IPS-NIHi7 (cell line): ENCODE data around the gene SF1.
A peak's percentile ranks its signal among the peaks of the same experiment; 100 is the strongest.

ENCODE experiments used
- DNase-seq: peaks from one replicate; pipeline ENCODE4 v3.0.0; 2012; ENCODE audit warnings: mixed read lengths; ENCODE audit errors: extremely low spot score

The SF1 gene

DNA sequence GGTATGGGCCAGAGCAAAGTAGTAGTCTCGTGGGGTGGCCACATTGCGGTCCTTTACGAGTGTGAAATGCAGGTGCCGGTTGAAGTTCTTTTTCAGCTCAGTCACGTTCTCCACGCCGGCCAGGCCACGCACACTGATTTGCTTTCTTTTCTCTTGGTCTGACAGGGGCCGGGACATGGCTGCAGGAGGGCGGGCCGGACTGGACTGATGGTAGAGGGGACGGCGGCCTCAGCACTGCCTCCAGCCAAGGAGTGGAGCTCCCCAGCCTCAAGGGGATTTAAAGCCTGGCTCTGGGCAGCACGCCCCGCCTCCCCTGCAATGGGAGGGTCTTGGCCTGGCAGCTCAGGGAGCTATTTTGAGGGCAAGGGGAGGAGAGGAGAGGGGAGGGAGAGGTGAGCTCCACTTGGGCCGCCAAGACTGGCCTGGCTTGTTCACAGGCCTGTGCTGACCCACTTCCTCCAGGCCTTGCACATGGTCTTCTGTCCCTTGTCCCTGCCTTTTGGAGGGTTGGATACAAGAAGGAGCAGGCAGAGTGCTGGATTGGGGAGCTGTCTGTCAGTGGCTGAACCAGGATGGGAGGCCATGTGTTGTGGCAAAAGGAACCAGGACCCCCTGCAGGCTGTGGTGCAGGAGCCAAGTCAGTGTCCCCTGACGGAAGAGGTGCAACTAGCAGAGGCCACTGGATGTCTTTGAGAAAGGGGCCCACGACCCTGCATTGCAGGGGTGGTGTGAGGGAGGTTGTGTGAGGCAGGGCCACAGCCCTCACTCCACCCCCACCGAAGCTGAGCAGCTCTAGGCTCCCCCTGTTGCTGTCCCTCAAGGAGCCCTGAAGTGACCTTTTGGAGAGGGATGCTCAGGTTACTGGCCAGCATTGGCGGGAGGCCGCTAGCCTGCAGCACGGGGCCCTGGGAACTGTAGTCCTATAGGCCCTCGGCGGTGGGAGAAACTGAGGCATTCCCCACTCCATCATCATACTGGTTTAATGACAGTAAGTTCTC lies 18.3 kb downstream of the SF1 start, which contains the start of gene PYGM:
TSS of gene PYGM (minus strand) at position 253 of the 998 bp plus-strand sequence. CDS start at position 177, 76 bp downstream.
- peak; percentile 84 for DNase-seq

GRCh38 chr11:64759131-64759721 lies 19.1 kb downstream of the SF1 start:
- no peak for DNase-seq

- DNase-seq, result no peak
Observed at GRCh38 chr11:64758330-64759079, 19.8 kb downstream of the SF1 start.

DNA sequence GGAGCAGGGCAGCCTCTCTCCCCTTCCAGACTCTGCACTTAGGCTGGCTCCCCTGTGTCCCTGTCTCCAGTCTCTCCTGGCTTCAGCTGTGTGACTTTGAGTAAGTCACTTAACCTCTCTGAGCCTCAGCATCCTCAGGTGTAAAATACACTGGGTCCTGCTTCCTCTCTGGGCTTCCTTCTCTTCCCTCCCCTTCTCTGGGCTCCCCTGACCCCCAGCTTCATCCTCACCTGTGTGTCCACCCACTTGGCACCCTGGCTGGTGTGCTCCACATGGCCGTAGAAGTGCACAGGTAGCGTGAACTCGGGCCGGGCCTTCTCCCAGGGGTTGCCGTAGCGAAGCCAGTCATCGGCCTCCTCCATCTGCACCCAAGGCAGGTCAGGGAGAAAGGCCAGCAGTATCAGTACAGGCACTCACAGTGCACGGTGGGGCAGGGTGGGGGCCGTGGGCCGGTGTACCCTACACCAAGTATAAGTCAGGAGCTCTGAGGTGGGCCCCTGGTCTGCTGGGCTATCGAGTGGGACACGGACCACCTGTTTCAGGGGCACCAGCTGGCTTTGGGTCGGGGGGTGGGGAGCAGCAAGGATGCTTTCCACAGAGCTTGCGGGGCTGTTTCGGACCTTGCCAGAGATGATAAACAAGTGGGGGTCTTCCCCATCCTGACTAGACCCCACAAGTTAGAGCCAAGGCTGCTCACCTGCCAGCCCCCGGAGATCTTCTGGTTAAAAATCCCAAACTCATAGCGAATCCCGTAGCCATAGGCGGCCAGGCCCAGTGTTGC lies 20.6 kb downstream of the SF1 start:
- DNase-seq, result no peak

- no peak for DNase-seq
Observed at GRCh38 chr11:64755681-64756361, 22.5 kb downstream of the SF1 start.

DNA sequence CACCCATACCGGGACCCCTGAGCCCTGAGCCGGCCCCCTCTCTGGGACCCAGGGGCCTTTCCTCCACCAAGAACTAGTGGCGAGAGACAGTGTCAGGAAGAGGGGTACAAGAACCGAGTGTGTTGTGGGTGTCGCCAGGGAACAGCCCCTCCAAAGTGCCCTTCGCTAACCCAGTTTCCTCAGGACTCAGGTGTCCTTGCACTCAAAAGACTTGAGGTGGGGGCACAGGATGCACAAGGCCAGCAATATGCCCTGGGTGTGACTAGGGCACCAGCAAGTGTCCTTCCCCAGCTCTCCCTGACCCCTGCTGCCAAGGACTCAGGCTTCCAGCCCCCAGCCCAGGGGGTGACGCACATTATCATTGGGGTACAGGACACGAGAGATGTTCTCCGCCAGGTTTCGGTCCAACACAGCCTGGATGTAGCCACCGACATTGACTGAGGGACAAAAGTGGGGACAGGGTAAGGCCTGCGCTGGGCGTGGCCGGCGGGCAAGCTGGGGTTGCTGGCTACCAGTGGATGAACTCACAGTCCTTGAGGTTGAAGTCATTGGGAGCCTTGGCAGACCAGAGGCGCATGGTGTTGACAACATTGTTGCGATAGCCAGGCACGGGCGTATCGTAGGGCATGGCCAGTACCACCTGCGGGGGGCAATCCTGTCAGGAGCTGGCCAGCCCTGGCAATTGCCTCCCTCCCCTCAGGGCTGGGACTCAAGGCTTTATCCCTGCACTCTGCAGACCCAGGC lies 23.3 kb downstream of the SF1 start:
- DNase-seq, result no peak

- DNase-seq, result peak; percentile 21
Observed at GRCh38 chr11:64754124-64754918, 24.0 kb downstream of the SF1 start.

- no peak for DNase-seq
Observed at GRCh38 chr11:64753380-64754123, 24.8 kb downstream of the SF1 start.

- DNase-seq, result no peak
Observed at GRCh38 chr11:64753019-64753379, 25.3 kb downstream of the SF1 start.

DNA sequence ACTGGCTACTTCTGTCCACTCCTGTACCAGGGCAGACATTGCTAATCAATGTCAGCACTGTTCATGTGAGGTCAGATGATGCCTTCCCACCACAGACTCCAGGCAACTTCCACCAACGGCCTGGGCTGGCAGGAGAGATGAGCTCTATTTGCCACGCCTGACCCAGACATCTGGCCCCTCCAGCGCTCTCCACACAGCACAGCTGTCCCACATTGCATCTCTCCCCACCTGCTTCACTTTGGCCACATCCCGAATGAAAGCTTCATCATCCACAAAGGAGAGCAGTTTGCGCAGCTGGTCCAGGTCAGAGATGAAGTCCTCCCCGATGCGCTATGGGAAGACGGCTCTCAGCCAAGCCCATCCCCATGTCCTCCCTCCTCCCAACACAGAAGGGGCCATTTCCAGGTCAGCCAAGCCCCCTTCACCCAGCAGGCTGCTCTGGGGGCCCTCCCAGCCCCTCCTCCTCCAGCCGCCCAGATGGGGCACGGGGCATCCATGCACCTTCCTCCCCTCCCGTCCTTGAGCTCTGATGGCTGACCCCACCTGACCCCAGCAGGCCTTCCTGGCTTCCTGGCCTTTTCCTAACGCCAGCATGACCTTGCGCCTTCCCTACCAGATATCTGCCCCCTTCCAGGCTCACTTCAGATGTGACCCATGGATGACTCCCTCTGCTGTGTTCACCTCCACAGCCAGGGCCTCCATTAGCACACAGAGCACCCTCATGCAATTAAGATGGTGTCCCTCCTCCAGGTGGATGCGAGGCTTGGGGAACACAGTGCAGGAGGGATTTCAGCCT lies 26.0 kb downstream of the SF1 start:
- no peak for DNase-seq

GRCh38 chr11:64751580-64751979 lies 26.8 kb downstream of the SF1 start:
- DNase-seq, result no peak

GRCh38 chr11:64751136-64751535 lies 27.2 kb downstream of the SF1 start:
- no peak for DNase-seq

DNA sequence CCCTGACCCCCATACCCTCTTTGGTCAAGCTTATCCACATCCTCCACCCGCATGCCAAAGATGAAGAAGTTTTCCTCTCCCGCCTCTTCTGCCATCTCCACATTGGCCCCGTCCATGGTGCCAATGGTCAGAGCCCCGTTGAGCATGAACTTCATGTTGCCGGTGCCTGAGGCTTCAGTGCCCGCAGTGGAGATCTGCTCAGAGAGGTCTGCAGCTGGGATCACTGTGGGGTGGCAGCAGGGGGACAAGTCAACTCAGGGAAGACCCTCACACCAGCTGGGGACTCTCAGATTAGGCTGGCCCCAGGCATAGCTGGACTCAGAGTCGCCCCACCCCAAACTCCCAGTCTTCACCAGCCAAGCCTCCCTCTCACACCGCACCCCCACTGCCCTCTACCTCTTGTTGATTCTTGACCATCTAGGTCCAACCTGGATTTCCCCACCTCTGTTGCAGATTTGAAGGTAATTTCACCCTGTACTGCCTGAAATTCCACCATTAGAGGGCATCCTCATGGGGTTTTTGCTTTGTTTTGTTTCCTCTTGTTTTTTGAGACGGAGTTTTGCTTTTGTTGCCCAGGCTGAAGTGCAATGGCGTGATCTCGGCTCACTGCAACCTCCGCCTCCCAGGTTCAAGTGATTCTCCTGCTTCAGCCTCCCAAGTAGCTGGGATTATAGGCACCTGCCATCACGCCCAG lies 27.8 kb downstream of the SF1 start:
- no peak for DNase-seq

DNA sequence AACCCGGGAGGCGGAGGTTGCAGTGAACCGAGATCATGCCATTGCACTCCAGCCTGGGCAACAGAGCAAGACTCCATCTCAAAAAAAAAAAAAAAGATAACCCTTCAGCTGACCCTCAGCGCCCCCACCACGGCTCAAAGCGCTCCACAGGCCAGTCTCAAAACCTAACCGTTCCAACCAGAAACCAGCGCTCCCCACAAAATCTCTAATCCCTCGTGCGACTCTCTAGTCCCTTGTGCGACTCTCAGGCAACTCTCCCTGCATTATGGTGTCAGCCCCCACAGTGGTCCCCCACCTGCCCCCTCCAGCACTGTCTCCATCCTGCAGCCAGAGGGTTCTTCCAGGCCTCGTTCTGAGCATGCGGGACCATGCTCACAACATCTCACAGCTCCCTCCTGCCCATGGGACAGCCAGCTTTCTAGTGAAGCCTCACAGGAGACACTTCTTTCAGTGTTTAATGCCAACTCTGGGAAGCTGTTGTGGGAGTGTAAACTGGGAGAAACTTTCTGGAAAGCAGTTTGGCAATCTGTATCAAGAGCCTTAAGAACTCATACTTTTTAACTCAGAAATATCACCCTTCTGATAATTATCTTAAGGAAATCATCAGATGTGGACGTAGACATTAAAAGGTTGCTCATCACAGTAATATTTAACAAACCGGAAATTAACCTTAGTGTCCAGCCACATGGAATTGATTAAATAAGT lies 30.2 kb downstream of the SF1 start:
- DNase-seq, result no peak

DNA sequence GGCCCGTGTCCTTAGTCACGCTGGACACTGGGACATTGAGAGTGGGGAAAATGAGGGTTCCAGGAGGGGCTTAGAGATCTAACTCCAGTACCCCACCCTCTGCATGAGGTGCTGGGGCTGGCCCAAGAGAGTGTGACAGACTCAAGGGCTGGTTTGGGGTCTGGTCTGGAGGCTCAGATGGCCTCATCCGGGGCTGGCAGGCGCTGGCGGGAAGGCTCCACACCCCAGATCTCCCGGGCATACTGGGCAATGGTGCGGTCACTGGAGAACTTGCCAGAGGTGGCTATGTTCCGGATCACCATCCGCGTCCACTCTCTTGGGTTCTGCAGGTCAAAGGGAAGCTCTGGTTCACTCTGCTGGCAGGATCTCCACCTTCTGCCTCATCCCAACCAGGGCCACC lies 31.9 kb downstream of the SF1 start:
- DNase-seq, result no peak

DNA sequence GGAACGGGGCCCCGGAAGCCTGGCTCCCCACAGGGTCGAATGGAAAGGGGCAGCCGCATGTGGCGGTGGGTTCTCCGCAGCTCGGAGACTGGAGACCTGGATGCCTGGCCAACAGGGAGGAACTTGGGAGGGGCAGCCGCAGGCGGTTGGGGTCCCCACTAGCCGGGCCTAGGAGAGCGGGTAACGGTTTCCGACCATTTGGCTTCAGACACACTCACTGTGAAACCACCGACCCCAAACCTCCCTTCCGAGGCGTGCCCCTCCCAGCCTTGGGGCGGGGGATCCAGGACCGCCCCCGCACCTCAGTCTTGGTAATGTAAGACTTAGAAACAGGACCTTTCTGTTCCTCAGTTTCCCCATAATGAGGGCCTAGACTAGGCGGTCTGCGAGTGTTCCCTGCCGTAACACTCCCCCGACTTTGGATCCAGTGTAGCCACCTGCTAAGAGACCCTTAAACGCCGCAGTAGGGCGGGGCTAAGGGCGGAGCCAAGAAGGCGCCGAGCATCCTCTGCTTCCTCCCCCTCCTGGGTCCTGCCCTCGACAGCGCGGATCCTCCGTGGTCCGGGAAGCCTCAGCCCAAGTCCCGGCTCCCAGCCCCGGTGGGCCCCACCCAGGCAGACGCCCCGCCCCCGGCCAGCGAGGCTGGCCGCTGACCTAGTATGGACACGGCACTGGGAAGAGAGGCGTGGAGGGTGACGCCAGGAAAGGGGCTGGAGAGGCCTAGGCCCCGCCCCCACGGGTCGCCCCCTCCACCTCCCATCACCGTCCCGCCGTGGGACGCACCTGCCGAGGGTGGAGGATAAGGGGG lies 32.6 kb downstream of the SF1 start:
- peak; percentile 82 for DNase-seq
